GM21576 (cell line): Measurements from ENCODE around the gene GHR.
"Not testable (repeated sequence)": the region's sequence is repeated elsewhere in the genome, so short reads cannot be mapped to it uniquely, and the experiment has no call there.

Experiments used
- ATAC-seq: cut with Tn5 transposase; IDR thresholded peaks from one replicate; pipeline ENCODE4 v1.9.1; 2021; ENCODE audit warnings: mild to moderate bottlenecking, moderate library complexity; ENCODE audit not compliant: unreplicated experiment

The GHR gene

DNA sequence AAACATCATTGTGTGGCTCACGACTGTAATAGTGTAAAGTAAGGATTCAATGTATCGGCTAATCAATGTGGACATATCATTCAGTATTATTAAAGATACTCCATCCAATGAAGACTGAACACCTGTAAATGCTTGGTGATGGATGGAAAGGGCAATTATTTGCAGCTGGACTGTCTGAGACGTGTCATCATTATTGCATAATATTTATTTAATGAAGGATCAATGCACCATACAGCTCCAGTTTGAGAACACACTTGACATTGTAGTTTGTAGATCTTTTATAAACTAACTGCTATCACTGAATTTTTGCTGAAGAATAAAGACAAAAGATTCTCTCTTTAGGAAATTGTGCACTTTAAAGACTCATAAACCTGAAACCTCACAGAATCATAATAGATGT lies 215.7 kb downstream of the GHR start:
- ATAC-seq = no peak

DNA sequence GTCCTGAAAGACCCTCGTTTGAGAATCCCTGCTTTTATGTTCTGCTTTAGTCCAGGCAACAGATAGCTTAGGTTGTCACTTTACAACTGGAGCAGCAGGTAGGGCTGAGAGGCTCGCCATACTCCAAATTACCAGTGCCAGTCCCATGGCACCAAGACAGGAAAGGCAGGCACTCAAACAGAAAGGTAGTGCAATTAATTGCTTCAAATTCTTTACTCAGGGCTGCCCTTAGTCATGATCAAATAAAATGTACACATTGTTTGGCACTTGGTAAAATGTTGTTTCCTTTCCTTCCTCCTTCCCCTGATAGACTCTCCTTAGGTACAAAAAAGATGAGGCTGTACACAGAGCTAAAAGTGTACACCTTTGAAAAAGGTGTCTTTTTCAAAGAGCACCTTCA lies 217.6 kb downstream of the GHR start:
- ATAC-seq = no peak

DNA sequence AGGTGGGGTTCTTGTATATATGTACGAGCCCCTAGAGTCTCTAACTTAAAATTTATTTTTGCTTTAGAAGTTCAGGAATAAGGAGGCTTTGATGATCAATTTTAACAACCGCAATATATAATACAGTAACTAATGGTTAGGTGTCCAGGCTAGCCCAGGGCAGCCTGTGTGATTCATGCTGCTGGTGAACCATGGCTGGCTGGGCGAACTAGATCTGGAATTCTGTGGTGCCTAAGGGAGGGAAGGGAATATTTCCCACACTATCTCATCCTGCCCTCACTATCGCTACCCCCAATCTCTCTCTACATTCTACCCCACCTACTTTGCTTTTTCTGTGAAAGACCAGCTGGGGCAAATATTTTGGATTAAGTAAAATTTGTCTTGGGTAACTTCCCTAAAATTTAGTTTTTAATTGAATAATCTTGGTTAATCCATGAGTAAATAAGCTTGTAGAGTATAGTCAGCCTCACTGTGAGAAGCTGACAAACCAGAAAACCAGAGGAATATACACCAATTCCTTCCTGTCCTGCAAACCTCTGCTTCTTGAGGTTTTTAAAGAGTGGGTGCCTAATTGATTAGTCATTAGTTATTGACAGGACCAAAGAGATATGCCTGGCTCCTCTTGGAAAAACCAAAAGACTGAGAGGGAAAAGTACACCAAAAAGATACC lies 218.2 kb downstream of the GHR start:
- ATAC-seq = no peak

DNA sequence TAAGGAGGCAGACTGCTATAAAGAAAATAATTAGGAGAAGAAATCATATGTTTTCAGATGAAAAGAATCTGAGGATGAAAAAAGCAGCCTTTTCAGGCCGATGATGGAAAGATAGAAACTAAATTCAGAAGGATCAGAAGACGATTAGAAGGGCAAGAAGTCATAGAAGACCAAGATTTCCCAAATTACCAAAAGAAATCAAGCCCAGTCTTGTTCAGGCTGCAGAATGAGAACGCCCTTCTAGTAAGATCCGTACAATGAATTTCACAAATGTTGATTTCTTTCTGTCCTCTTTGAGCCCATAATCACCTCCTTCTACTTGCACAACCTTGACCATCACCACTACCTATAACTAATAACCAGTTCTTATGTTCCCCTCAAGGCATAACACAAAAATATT lies 218.8 kb downstream of the GHR start:
- ATAC-seq = no peak

DNA sequence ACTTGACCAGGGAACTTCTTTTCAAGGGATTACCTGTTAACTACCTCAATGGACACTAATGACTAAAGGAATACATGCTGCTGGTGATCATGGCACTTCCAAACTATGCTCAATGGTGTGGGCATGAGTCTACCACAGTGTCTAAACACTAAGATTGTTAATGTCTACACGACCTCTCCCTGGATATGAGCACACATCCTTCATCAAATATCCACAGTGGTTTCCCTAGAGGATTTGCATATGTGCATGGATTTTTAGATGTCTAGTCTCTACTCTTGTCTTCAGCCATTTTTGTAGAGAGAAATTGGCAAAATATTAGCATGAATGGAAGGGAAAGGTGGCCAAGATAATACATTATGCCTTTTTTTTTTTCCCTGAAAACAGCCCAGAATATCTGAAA lies 220.1 kb downstream of the GHR start:
- ATAC-seq = no peak

DNA sequence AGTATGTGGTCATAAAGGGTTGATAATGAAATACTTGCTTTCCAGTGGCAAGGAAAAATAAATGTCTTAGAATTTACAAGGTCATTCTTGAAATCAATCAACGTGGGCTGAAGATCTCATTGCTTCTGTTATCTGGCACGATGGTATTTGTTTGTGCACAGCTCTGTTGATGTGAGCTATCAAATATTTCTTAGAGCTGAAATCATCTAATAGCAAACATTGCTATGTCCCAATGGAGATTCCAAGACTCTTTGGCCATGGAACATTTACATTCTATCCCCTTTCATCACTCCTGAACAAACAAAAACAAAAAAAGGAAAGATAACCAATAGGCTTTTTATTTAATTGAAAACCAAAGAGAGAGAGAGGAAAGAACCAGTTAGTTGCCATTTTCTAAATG lies 221.9 kb downstream of the GHR start:
- no peak for ATAC-seq

DNA sequence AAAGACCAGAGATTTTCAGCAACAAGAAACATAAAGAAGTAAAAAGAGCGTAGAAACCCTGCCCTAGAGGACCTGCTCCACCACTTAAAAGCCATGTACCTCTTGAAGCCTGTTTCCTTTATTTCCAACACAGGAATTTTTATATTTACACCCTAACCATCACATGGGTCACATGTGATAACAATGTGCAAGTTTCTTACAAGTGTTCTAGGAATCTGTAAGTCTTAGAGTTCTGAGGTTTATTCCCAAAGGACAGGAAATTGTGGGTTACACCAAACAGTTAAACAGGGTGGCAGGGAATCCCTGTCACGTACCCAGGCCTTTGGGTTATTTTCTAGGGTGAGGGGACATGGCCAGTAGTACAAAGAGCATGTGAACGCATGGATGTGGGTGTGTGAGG lies 224.8 kb downstream of the GHR start:
- no peak for ATAC-seq

DNA sequence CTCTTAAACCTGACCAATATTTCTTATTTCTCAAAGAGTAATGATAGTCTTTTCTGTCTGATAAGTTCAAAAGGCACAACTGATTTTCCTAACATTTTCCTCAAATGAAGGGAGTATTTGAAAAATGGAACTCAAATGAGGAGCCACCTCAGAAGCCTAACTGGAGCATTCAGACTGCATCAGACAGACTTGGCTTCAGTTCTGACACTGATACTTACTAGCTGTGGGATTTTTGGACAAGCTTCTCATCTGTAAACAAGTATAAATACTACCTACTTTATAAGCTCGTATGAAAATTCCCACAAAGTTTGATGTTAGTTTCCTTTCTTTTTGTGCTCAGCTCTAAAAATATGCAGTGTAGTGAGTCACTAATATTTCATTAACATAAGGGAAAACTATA lies 225.7 kb downstream of the GHR start:
- no peak for ATAC-seq

DNA sequence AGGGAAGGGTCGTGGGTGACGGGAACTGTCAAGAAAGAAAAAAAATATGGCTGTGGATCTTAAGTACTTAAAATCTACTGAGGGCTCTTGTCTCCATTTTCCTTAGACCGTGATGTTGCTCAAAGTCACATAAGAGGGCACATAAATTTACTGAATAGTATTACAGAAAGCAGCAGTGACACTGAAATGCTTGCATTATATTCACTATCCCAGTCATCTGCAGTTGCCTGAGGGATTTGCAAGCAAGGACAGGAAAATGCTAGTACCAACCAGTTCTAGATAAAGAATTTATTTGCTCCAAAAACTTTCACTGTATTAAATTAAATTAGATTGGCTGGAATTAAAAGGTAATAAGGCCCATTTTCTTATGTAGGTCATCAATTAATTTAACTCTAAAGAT lies 226.8 kb downstream of the GHR start:
- no peak for ATAC-seq

DNA sequence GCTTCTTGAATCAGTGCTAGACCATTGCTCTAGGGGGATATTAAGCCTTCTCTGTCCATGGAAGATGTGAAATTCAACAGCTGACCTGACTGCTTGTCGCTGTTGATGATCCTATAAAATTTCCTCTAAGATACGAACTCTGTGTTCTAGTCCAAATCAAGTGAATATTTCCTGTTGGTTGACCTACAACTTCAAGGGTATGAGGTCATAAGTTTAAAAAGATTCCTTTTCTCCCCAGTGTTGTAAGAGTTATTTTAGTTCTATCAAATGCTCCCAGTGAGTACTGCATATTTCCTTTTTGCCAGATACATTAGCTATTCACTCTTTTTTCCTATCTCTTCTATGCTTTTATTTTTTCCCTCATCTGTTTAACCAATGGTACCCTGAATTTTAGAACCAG lies 230.5 kb downstream of the GHR start:
- ATAC-seq = no peak

DNA sequence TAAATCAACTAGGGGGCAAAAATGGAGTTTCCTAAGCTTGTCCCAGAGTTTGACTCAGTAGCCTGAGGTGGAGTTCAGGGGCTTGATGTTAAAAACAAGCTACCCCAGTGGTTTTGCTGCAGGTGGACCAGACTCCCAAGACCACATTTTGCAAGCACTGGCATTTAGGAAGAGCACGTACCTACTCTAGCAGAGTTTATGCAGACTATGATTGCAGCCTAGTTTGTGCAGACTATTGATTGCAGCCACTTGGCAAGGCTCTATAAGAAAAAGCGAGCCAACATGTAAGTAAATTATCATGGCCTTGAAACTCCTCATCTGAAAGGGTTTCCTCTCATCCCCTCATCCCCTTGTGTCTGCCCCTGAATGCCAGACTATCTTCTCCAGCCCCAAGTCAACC lies 231.4 kb downstream of the GHR start:
- no peak for ATAC-seq

DNA sequence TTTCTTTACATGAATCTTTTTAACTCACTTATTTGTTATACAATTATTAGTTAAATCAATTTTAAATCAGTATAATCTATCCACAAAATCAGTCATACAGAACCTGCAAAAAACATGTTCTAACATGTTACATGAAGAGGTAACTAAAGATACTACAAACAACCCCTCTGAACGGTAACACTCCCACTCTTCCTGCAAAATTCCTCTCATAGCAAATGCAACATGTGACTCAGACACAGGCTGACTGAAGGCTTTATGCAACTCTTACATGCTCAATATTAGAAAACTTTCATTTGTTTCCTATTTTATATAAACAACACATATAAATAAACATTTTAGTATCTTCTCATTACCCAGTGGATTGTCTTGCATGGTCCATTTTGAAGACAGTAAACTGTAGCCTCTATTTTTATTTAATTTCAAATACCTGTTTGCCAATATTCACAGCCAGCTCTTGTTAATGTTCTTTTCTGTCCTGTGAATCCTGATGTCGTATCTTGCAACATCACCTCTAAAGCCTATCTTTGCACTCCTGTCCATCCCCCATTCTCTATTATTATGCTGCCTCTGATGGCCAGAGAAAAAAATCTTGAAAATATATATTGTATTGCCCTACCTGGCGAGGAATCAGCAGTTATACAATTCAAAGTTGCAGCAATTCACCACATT lies 232.9 kb downstream of the GHR start:
- no peak for ATAC-seq

DNA sequence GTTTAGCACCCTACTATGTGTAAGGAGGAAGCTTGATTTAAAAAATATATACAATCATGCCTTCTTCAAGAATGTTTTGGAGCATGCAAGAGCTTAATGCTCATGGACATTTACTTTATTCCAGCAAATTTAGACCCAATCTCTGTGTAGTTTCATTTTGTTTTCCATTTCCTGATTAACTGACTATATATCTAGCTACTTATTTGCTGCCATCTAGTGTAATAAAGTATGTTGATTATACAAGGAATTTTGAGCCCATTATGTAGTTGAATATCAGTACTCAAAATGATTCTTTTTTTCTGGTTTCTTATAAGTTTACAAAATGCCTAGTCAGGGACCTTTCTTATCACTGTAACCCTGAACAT lies 233.4 kb downstream of the GHR start:
- ATAC-seq = no peak

DNA sequence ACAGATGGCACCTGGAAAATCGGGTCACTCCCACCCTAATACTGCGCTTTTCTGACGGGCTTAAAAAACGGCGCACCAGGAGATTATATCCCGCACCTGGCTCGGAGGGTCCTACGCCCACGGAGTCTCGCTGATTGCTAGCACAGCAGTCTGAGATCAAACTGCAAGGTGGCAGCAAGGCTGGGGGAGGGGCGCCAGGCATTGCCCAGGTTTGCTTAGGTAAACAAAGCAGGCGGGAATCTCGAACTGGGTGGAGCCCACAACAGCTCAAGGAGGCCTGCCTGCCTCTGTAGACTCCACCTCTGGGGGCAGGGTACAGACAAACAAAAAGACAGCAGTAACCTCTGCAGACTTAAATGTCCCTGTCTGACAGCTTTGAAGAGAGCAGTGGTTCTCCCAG lies 236.6 kb downstream of the GHR start:
- not testable (repeated sequence) for ATAC-seq

DNA sequence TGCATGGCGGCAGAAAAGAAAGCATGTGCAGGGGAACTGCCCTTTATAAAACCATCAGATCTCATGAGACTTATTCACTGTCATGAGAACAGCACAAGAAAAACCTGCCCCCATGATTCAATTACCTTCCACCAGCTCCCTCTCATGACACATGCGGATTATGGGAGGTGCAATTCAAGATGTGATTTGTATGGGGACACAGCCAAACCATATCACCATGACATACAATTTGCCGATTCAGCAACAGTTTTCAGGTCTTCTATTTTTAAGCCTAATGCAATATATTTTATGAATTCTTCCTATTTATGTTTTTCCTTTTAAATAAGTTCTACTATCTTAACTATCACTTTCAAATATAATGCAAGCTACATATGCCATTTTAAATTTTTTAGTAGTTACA lies 242.6 kb downstream of the GHR start:
- ATAC-seq = no peak

DNA sequence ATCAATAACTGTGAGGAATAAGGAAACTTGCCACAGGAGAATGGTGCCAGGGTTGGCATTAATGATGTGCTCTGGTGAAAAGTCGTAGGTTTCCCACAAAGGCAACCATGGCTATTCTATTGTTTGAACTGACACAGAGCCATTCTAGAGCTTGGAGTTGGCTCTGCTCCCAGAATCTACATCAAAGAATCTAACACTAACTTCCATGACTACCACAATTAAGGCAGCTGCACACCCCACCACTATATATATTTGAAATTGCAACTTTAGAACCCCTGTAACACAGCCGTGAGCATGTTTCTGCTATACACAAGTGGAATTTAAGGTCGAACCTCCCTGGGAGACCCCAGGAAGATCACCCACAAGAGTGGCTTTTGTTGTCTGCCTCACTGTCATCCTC lies 243.6 kb downstream of the GHR start:
- no peak for ATAC-seq

DNA sequence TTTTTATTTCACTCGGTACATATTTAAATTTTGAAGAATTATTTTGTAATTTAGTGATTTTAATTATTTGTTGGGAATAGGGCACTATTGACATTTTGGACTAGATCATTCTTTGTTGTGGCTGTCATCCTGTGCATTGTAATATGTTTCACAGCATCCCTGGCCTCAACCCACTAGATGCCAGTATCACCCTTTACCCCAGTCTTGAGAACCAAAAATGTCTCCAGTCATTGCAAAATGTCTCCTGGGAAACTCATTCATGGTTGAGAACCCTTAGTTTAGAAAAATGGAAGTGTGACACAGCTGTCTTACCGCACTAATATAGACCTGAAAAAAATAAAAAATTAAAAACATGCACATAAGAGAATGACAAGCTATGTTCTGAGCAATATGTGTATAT lies 245.0 kb downstream of the GHR start:
- no peak for ATAC-seq

DNA sequence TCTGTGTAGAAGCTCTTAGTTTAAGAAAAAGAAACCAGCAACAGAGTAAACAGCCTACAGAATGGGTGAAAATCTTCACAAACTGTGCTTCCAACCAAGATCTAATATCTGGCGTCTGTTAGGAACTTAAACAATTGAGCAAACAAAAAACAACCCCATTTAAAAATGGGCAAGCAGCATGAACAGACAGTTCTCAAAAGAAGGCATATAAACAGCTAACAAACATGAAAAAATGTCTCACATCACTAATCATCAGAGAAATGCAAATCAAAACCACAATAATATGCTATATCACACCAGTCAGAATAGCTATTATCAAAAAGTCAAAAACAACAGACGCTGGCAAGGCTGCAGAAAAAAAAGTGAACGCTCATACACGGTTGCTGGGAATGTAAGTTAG lies 249.7 kb downstream of the GHR start:
- no peak for ATAC-seq

DNA sequence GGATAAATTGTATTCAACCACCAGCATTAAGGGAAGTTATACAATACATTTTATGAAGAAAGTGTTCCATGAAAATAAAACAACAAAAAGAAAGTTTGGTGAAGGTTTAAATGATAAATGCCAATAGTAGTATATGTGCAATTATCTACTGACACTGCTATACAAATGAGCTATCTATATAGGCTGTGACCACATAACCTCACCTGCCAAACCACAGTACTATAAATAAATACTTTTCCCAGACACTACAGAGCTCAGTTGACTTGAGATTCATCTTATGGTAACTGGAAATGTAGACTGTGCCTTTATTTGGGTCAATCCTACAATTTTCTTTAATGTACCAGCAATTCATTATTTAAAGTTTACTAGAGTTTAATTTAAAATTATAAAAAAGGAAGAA lies 252.4 kb downstream of the GHR start:
- ATAC-seq = no peak

DNA sequence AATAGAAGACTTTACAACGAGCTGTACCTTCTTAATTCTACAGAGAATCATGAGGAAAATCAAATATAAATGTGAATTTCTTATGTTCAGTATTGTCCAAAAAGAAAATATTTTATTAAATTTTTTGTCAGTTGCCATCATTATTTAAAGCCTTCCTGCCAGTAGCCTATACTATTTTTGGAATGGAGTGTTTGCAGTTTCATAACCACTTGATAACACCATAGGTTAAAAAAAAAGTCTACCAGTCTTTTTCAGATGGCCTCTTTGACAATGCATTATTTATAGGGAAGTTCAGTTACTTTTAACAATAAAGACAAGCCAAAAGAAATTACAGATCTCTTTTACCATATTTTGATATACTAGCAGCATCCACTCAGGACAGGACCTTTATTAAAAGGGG lies 253.1 kb downstream of the GHR start:
- no peak for ATAC-seq

DNA sequence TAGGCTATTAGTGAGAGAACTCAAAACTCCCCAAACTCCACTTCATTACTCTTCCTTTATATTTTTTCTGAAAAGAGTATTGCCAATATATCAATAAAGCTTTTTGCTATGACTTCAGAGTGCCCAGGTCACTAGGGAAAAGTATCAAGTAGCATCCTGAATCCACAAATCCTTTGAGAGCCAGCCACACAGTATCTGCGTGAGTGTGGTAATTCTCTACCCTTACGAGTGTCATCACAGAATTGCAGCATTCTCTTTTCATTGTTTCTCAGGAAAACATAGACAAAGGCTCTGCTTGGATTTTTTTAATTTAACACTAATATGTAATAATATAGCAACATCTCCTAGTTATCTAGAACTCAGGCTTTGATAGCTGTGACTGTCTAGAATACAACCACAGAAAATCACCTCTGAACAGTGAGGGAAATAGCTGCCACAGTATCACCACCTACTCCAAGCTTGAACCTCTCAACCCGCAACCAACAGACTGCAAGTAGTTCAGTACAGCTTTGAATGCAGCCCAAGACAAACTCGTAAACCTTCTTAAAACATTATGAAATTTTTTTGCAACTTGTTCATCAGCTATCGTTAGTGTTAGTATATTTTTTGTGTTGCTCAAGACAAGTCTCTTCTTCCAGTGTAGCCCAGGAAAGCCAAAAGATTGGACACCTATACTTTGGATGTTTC lies 254.1 kb downstream of the GHR start:
- no peak for ATAC-seq

DNA sequence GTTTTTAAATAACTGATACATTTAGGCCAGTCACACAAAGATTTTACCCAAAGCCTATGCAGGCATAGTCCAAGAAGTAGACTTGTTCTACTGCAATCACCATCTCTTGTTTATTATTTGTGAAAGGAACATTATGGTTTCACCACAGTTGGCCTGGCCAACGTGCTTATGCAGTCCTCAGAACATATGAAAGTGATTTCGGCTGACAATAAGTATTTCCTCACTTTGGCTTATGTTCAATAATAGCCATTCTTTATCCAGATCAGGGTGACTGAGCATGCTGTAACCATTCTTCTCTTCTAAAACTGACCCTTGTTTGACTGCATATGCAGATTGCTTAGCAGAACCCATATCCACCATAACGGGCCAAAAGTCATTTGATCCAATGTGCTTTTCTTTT lies 256.8 kb downstream of the GHR start:
- ATAC-seq = no peak

DNA sequence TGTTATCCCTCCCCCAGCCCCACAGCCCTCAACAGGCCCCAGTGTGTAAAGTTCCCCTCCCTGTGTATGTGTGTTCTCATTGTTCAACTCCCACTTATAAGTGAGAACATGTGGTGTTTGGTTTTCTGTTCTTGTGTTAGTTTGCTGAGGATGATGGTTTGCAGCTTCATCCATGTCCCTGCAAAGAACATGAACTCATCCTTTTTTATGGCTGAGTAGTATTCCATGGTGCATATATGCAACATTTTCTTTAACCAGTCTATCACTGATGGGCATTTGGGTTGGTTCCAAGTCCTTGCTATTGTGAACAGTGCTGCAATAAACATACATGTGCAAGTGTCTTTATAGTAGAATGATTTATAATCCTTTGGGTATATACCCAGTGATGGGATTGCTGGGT lies 261.8 kb downstream of the GHR start:
- ATAC-seq = not testable (repeated sequence)
